GM23338 (cell line): ENCODE results near the gene DCAF11.

Source experiments
- CTCF ChIP-seq, 2 experiments: fragments of 200-600 bp in 1 of 2; sonication (generic) in 1 of 2; conservative IDR thresholded peaks; 2 replicates each; pipeline versions ENCODE4 v1.5.1 to v1.6.1; 2016 to 2017; ENCODE audit warnings: antibody characterized with exemption in 2 of 2, low read depth in 2 of 2, mild to moderate bottlenecking in 2 of 2, moderate library complexity in 1 of 2
- EZH2phosphoT487 ChIP-seq: fragments of 200-600 bp; sonication (generic); IDR thresholded peaks from one replicate; pipeline ENCODE4 v1.8.1; 2018; ENCODE audit warnings: antibody characterized with exemption; ENCODE audit not compliant: unreplicated experiment
- POLR2AphosphoS5 ChIP-seq: IDR thresholded peaks from 2 replicates; pipeline ENCODE4 v1.6.1; 2016; ENCODE audit warnings: antibody characterized with exemption, low read depth
- REST ChIP-seq: IDR thresholded peaks from one replicate; pipeline ENCODE4 v1.6.1; 2018; ENCODE audit warnings: antibody characterized with exemption; ENCODE audit not compliant: unreplicated experiment
- ZNF331 ChIP-seq: fragments of 250-450 bp; sonication (Bioruptor Pico); IDR thresholded peaks from 2 replicates; pipeline ENCODE4 v1.5.0; 2020; ENCODE audit warnings: low read depth, mild to moderate bottlenecking, moderate library complexity

GRCh38 chr14:24095271-24096068 lies 19.1 kb upstream of the DCAF11 start:
- TF ChIP-seq CTCF (conservative IDR thresholded peaks at IDR 0.05; ENCODE audit: low read depth in 2 of 2): no peak
- TF ChIP-seq REST: no peak
- TF ChIP-seq EZH2phosphoT487: no peak
- TF ChIP-seq ZNF331 (CRISPR knock-in tag): no peak
- TF ChIP-seq POLR2AphosphoS5: peak; percentile 90
